Mesothelial cell of epicardium (in vitro differentiated cells): ENCODE results near the gene SLC6A14. TPM values are rescaled to one million over a fixed set of nuclear protein-coding genes. Genes with fewer than 3 reads are reported as not detected.

Experiments
- DNase-seq, 2 experiments: peaks; one replicate each; pipeline ENCODE4 v3.0.0; 2021; ENCODE audit warnings: low spot score in 2 of 2; ENCODE audit not compliant: unreplicated experiment in 2 of 2
- H3K27ac Mint-ChIP-seq: 2 replicates; pipeline ENCODE4 v1.8.0; 2021; ENCODE audit warnings: mixed read lengths
- H3K27me3 Mint-ChIP-seq: 2 replicates; pipeline ENCODE4 v1.8.0; 2021; ENCODE audit warnings: low read depth, mixed read lengths
- H3K36me3 Mint-ChIP-seq: 2 replicates; pipeline ENCODE4 v1.8.0; 2021; ENCODE audit warnings: mixed read lengths
- H3K4me1 Mint-ChIP-seq: 2 replicates; pipeline ENCODE4 v1.8.0; 2021; ENCODE audit warnings: mixed read lengths
- H3K4me3 Mint-ChIP-seq: 2 replicates; pipeline ENCODE4 v1.8.0; 2021; ENCODE audit warnings: mild to moderate bottlenecking, moderate library complexity, mixed read lengths
- H3K9me3 Mint-ChIP-seq: 2 replicates; pipeline ENCODE4 v1.8.0; 2021; ENCODE audit warnings: mixed read lengths
- total RNA-seq: library from RNA; stranded (reverse); gene quantifications from 3 replicates; pipeline ENCODE4 v1.2.1, GENCODE V29; 2021
- TF ChIP-seq, protein P1 (sequence below): fragments of 200-600 bp; sonication (generic); IDR thresholded peaks from one replicate; pipeline ENCODE4 v1.5.0; 2021; ENCODE audit warnings: antibody characterized with exemption; ENCODE audit not compliant: unreplicated experiment

Gene SLC6A14
- total RNA-seq, 1 donor from 2014 or later = 0.27 TPM

DNA sequence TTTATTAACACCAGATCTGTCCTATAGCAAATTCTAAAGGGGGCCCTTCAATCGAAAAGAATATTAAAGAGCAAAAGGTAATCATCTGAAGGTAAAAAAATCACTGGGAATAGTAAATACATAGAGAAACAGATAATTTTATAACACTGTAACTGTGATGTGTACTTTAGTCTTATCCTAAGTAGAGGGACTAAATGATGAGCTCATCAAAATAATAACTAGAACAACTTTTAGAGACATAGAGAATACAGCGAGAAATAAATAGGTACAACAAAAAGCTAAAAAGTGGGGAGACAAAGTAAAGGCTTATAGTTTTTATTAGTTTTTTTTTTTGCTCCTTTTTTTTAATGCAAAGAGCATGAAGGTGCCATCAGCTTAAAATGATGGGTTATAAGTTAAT, 43.7 kb downstream of the SLC6A14 start:
- no peak for DNase-seq
- Mint-ChIP-seq H3K27ac (no peak overlapping the region), H3K4me3 (no peak overlapping the region), H3K27me3 (peaks cover 5% of the 10 kb centered on the region), H3K9me3 (peaks cover 19% of the 10 kb centered on the region), H3K36me3 (no peaks in the 10 kb centered on the region), H3K4me1 (peaks cover 10% of the 10 kb centered on the region)
- TF ChIP-seq, protein P1, sequence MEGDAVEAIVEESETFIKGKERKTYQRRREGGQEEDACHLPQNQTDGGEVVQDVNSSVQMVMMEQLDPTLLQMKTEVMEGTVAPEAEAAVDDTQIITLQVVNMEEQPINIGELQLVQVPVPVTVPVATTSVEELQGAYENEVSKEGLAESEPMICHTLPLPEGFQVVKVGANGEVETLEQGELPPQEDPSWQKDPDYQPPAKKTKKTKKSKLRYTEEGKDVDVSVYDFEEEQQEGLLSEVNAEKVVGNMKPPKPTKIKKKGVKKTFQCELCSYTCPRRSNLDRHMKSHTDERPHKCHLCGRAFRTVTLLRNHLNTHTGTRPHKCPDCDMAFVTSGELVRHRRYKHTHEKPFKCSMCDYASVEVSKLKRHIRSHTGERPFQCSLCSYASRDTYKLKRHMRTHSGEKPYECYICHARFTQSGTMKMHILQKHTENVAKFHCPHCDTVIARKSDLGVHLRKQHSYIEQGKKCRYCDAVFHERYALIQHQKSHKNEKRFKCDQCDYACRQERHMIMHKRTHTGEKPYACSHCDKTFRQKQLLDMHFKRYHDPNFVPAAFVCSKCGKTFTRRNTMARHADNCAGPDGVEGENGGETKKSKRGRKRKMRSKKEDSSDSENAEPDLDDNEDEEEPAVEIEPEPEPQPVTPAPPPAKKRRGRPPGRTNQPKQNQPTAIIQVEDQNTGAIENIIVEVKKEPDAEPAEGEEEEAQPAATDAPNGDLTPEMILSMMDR = no peak

- TF ChIP-seq, protein P1 = peak; percentile 70
- Mint-ChIP-seq H3K4me3 (no peak overlapping the region), H3K27ac (no peak overlapping the region), H3K4me1 (peaks cover 3% of the 10 kb centered on the region), H3K27me3 (peaks cover 6% of the 10 kb centered on the region), H3K36me3 (no peaks in the 10 kb centered on the region), H3K9me3 (no peaks in the 10 kb centered on the region)
- DNase-seq = no peak
These were observed 53.7 kb downstream of the SLC6A14 start for GRCh38 chrX:116490104-116490503.

- H3K4me1 Mint-ChIP-seq = peaks cover 3% of the 10 kb centered on the region
These were observed 56.9 kb downstream of the SLC6A14 start for GRCh38 chrX:116493271-116493670.

GRCh38 chrX:116499780-116500179, 63.4 kb downstream of the SLC6A14 start:
- no peaks in the 10 kb centered on the region for H3K9me3 Mint-ChIP-seq
- TF ChIP-seq, protein P1 = no peak
- DNase-seq = no peak
- H3K4me3 Mint-ChIP-seq = no peak overlapping the region
- no peaks in the 10 kb centered on the region for H3K4me1 Mint-ChIP-seq
- no peaks in the 10 kb centered on the region for H3K36me3 Mint-ChIP-seq
- peaks cover 3% of the 10 kb centered on the region for H3K27me3 Mint-ChIP-seq
- no peak overlapping the region for H3K27ac Mint-ChIP-seq

More at GRCh38 chrX:116493271-116493670, 56.9 kb downstream of the SLC6A14 start:
- Mint-ChIP-seq H3K4me3 (no peak overlapping the region), H3K9me3 (no peaks in the 10 kb centered on the region), H3K27me3 (peaks cover under 1% of the 10 kb centered on the region), H3K27ac (no peak overlapping the region), H3K36me3 (no peaks in the 10 kb centered on the region)
- DNase-seq = no peak
- TF ChIP-seq, protein P1 = no peak

Other genes with a start within 250 kb of the SLC6A14 start
- gene CT83, start 26.4 kb downstream of the SLC6A14 start, total RNA-seq = not detected in 3 replicates